ENCODE data around the gene LRRC75A.

GRCh38 chr17:16492613-16493530, 879 bp upstream of the LRRC75A start:
- TF ChIP-seq CHD2 (IDR thresholded peaks at IDR 0.05; ENCODE audit: low read length, partially characterized antibody) (no peak), CTCF (IDR thresholded peaks at IDR 0.05) (no peak)

Data from A549 (cell line).